HepG2 (cell line): Measurements from ENCODE around the gene ABT1. TPM values are rescaled to one million over a fixed set of nuclear protein-coding genes. Genes with fewer than 3 reads are reported as not detected.

Experiments used
- ATAC-seq: fragments of 200-7000 bp; cut with Tn5 transposase; 3 replicates; pipeline ENCODE4 v1.9.1; 2020; ENCODE audit warnings: mild to moderate bottlenecking, moderate library complexity
- BruUV-seq: library from RNA; stranded (reverse); fragments of 400-500 nt; replicated peaks from 2 replicates; lab custom pipeline; 2021; lab: Mats Ljungman, UMichigan
- CTCF ChIA-PET: fragments of 300-600 bp; formaldehyde crosslinking; extraction: SDS; loops from one replicate; lab custom pipeline; 2021; ENCODE audit warnings: low total read pairs, inconsistent platforms, low intra/inter-chr PET ratio; lab: Yijun Ruan, JAX
- POLR2A ChIA-PET: fragments of 350-600 bp; sonication (Branson Sonifier 250); formaldehyde crosslinking; loops from one replicate; lab custom pipeline; 2020; ENCODE audit warnings: antibody characterized with exemption, inconsistent platforms; lab: Yijun Ruan, JAX
- DNase-seq: peaks from one replicate; pipeline ENCODE4 v3.0.0-alpha.2; 2015; ENCODE audit warnings: low spot score
- FAIRE-seq: peaks from 3 replicates; lab custom pipeline; 2011; peaks lifted over from hg19 to GRCh38; lab: Jason Lieb, UNC
- H2AFZ ChIP-seq: one replicate; pipeline ENCODE4 v1.6.1; 2011; ENCODE audit warnings: low read length, inconsistent platforms
- H3K27ac ChIP-seq: fragments of 300-600 bp; 3 replicates; pipeline ENCODE4 v1.8.0; 2011; ENCODE audit warnings: mixed run types, mild to moderate bottlenecking, mixed read lengths, low read length, inconsistent platforms; ENCODE audit not compliant: insufficient read depth; ENCODE audit errors: extremely low read length
- H3K27me3 ChIP-seq, 2 experiments: fragments of 200-600 bp in 1 of 2; 2 replicates in 1 of 2; 3 replicates in 1 of 2; pipeline versions ENCODE4 v1.6.0 to v1.8.0; 2011; ENCODE audit warnings: low read length in 2 of 2, mild to moderate bottlenecking in 2 of 2, moderate library complexity in 2 of 2, inconsistent platforms in 1 of 2; ENCODE audit not compliant: insufficient read depth in 2 of 2, control insufficient read depth in 1 of 2
- H3K36me3 ChIP-seq, 2 experiments: fragments of 200-600 bp in 1 of 2; replicated peaks in 1 of 2; 2 replicates in 1 of 2; 3 replicates in 1 of 2; pipeline versions ENCODE4 v1.5.1 to v1.8.0; 2011; ENCODE audit warnings: low read length in 2 of 2, inconsistent platforms in 1 of 2; ENCODE audit not compliant: insufficient read depth in 2 of 2, control insufficient read depth in 1 of 2
- H3K4me1 ChIP-seq: 2 replicates; pipeline ENCODE4 v1.5.1; 2012; ENCODE audit warnings: low read length, inconsistent platforms; ENCODE audit not compliant: insufficient read depth
- H3K4me2 ChIP-seq: 2 replicates; pipeline ENCODE4 v1.6.0; 2011; ENCODE audit warnings: low read depth, low read length, inconsistent platforms
- H3K4me3 ChIP-seq, 3 experiments: fragments of 200-600 bp in 1 of 3; sonication (generic), shearing (Covaris generic) in 1 of 3; replicated peaks in 1 of 3; 2 replicates each; pipeline ENCODE4 v1.5.1; 2011 to 2016; ENCODE audit warnings: low read length in 3 of 3, inconsistent platforms in 2 of 3, low read depth in 2 of 3, mild to moderate bottlenecking in 2 of 3, control low read depth in 1 of 3, mixed read lengths in 1 of 3; ENCODE audit not compliant: insufficient read depth in 1 of 3
- H3K79me2 ChIP-seq: one replicate; pipeline ENCODE4 v1.6.1; 2011; ENCODE audit warnings: low read length, inconsistent platforms; ENCODE audit not compliant: insufficient read depth
- H3K9ac ChIP-seq: 2 replicates; pipeline ENCODE4 v1.6.0; 2011; ENCODE audit warnings: mild to moderate bottlenecking, low read depth, low read length, inconsistent platforms; ENCODE audit not compliant: insufficient read depth
- H3K9me3 ChIP-seq: 2 replicates; pipeline ENCODE4 v1.5.1; 2012; ENCODE audit warnings: mild to moderate bottlenecking, low read length
- H4K20me1 ChIP-seq: 2 replicates; pipeline ENCODE4 v1.6.0; 2011; ENCODE audit warnings: inconsistent platforms, mild to moderate bottlenecking, low read length, moderate library complexity; ENCODE audit not compliant: insufficient read depth
- ARID5B ChIP-seq: IDR thresholded peaks from 2 replicates; pipeline ENCODE4 v1.4.0; 2020; ENCODE audit warnings: mild to moderate bottlenecking, missing genetic modification reagents
- ARNT2 ChIP-seq: sonication (generic); formaldehyde crosslinking; IDR thresholded peaks from 2 replicates; pipeline ENCODE4 v1.8.0; 2022; ENCODE audit warnings: mild to moderate bottlenecking, low read depth, missing genetic modification reagents, moderate library complexity
- NR3C1 ChIP-seq: sonication (generic); formaldehyde crosslinking; IDR thresholded peaks from 2 replicates; pipeline ENCODE4 v1.4.0; 2020; ENCODE audit warnings: missing genetic modification reagents
- PATZ1 ChIP-seq: sonication (generic); formaldehyde crosslinking; IDR thresholded peaks from 2 replicates; pipeline ENCODE4 v1.4.0; 2020; ENCODE audit warnings: missing genetic modification reagents
- ZGPAT ChIP-seq: IDR thresholded peaks from 2 replicates; pipeline ENCODE4 v1.6.1; 2016; ENCODE audit warnings: mild to moderate bottlenecking
- ZNF816 ChIP-seq: sonication (generic); formaldehyde crosslinking; IDR thresholded peaks from 2 replicates; pipeline ENCODE4 v1.8.0; 2022; ENCODE audit warnings: missing genetic modification reagents, mild to moderate bottlenecking, borderline replicate concordance
- ZNF839 ChIP-seq: sonication (generic); formaldehyde crosslinking; IDR thresholded peaks from 2 replicates; pipeline ENCODE4 v1.4.0; 2020; ENCODE audit warnings: missing genetic modification reagents, mild to moderate bottlenecking, borderline replicate concordance
- ZSCAN22 ChIP-seq: sonication (generic); formaldehyde crosslinking; IDR thresholded peaks from 2 replicates; pipeline ENCODE4 v1.4.0; 2020; ENCODE audit warnings: mild to moderate bottlenecking, missing genetic modification reagents
- WGBS: methylation state at CpG from one replicate; pipeline ENCODE4 v1.1.6; 2017; ENCODE audit warnings: low lambda C conversion rate; 5-methylcytosine and 5-hydroxymethylcytosine counted together
- in situ Hi-C: cut with HindIII; loops from 2 replicates; pipeline ENCODE4 v1.10.0; 2017; ENCODE audit warnings: low pct_unique_long_range_greater_than_20kb; ENCODE audit not compliant: extremely low pct_ligation_motif_present
- intact Hi-C: fragments of 100-400 bp; cut with micrococcal nuclease; formaldehyde crosslinking; loops from one replicate; pipeline ENCODE4 v1.10.0; 2022; ENCODE audit not compliant: unreplicated experiment
- polyA plus RNA-seq, 8 experiments: library from polyadenylated mRNA; depleted of rRNA in 3 of 8; stranded (reverse) in 7 of 8; unstranded in 1 of 8; fragments of >200 nt; fragmentation: Illumina TruSeq in 4 of 8; extraction: Trizol in 4 of 8; gene quantifications; 2 replicates each; pipeline versions ENCODE4 v1.2.1 to v1.2.3, GENCODE V29; 2011 to 2016; ENCODE audit warnings: low read depth in 4 of 8, missing spikeins in 1 of 8, mixed read lengths in 1 of 8; ENCODE audit not compliant: insufficient read depth in 1 of 8
- total RNA-seq, 5 experiments: library from RNA; depleted of rRNA; stranded (reverse); fragments of >200 nt; fragmentation: Illumina TruSeq; extraction: Trizol; gene quantifications; 2 replicates each; pipeline ENCODE4 v1.2.3, GENCODE V29; 2016; ENCODE audit warnings: low read depth in 1 of 5

ABT1 gene
- total and polyA plus RNA-seq, 2 of the 13 experiments (the other 11 are each of a cell fraction or from before 2014, with no cell fraction given) = 38.4 TPM

- peak; percentile 49; the same call in 1 of the 2 replicates for TF ChIP-seq ARID5B (CRISPR knock-in tag)
- TF ChIP-seq ZSCAN22 (CRISPR knock-in tag) = no peak
- TF ChIP-seq ZNF839 = no peak
- no peak for TF ChIP-seq ZNF816 (CRISPR knock-in tag)
- TF ChIP-seq, all 625 proteins: peak for 36
Observed at GRCh38 chr6:26594730-26595632, 1.8 kb upstream of the ABT1 start (continued).

- Histone ChIP-seq H2AFZ (peak overlapping the region; percentile 56), H3K9ac (peak overlapping the region; percentile 96), H3K4me2 (peak overlapping the region; percentile 87), H3K9me3 (no peaks in the 10 kb centered on the region), H3K4me3 (peak overlapping the region; percentile 71 to 100 (median 88)), H4K20me1 (no peaks in the 10 kb centered on the region), H3K27ac (peak overlapping the region; percentile 80), H3K79me2 (peaks cover 15% of the 10 kb centered on the region), H3K27me3 (no peaks in the 10 kb centered on the region; a peak in 1 of 5 replicates), H3K4me1 (peaks cover 31% of the 10 kb centered on the region), H3K36me3 (peaks cover 4 to 19% of the 10 kb centered on the region in 2 experiments)
- ChIA-PET CTCF (interaction anchor here (0.9 to 2.9 kb wide), 4 partner anchors 20 to 254 kb away, joined by 4 to 27 read pairs (median 13); partner anchors contain the start of gene ZNF322), POLR2A (interaction anchor here (1.0 to 2.1 kb wide), 10 partner anchors 19 to 1212 kb away, joined by 3 to 12 read pairs (median 6); a partner anchor contains a TSS)
- ATAC-seq = peak; percentile 93
- peak; percentile 8 for FAIRE-seq
- intact Hi-C loops = loop anchor here (1.0 to 2.0 kb wide), 6 partner anchors 18 to 420 kb away; no protein-coding TSS in a partner anchor
- in situ Hi-C loops = no loop called here
- no TSS peak for BruUV-seq
- peak; percentile 91 for DNase-seq
- WGBS = under 1% methylated on average over 35 of the region's 39 CpGs
- TF ChIP-seq ARNT2 (CRISPR knock-in tag) = peak; percentile 84
- TF ChIP-seq NR3C1 (CRISPR knock-in tag) = no peak
- peak; percentile 45; the same call in 1 of the 2 replicates for TF ChIP-seq PATZ1 (CRISPR knock-in tag)
- peak; percentile 68; the same call in 1 of the 2 replicates for TF ChIP-seq ZGPAT
Observed at GRCh38 chr6:26595669-26596269, 984 bp upstream of the ABT1 start.
